ENCODE results near the gene APOL1. TPM values are rescaled to one million over a fixed set of nuclear protein-coding genes. Genes with fewer than 3 reads are reported as not detected.
"Not testable (repeated sequence)": the region's sequence is repeated elsewhere in the genome, so short reads cannot be mapped to it uniquely, and the experiment has no call there.

The APOL1 gene
- not detected for polyA plus RNA-seq (2013, experiment 1 of 4)
- 0.36 TPM for polyA plus RNA-seq (2013, experiment 2 of 4)
- polyA plus RNA-seq (2013, experiment 3 of 4) = 0.37 TPM
- polyA plus RNA-seq (2013, experiment 4 of 4) = 0.08 TPM

- no peak within 1 kb of the TSS for H3K4me3 ChIP-seq (ENCODE audit: insufficient read depth, low read depth, low read length)
- no peaks in the 10 kb centered on the region for H3K27me3 ChIP-seq (ENCODE audit: control insufficient read depth, insufficient read depth, low read length, poor library complexity, severe bottlenecking)
- no peaks in the 10 kb centered on the region for H3K9me3 ChIP-seq (ENCODE audit: control insufficient read depth, low read length)
- WGBS, 2 experiments = 93 to 94% methylated on average over 10 of the region's 10 CpGs
- no peak within 1 kb of the TSS for H3K27ac ChIP-seq (ENCODE audit: insufficient read depth, low read depth, low read length, poor library complexity, severe bottlenecking)
- no peaks in the 10 kb centered on the region for H3K36me3 ChIP-seq (ENCODE audit: control insufficient read depth, insufficient read depth, low read length)
- peaks cover 12% of the 10 kb centered on the region for H3K4me1 ChIP-seq (ENCODE audit: control insufficient read depth, insufficient read depth, low read length)
Observed at GRCh38 chr22:36252754-36253522, at the start of gene APOL1. APOL1 (plus strand) TSS chr22:36253133; CDS start chr22:36254956, 1,823 bp downstream.

GRCh38 chr22:36203441-36203840 lies 49.5 kb upstream of the APOL1 start:
- not testable (repeated sequence) for H3K27me3 ChIP-seq (ENCODE audit: control insufficient read depth, insufficient read depth, low read length, poor library complexity, severe bottlenecking); H3K27ac ChIP-seq (ENCODE audit: insufficient read depth, low read depth, low read length, poor library complexity, severe bottlenecking); H3K9me3 ChIP-seq (ENCODE audit: control insufficient read depth, low read length); H3K4me3 ChIP-seq (ENCODE audit: insufficient read depth, low read depth, low read length); H3K36me3 ChIP-seq (ENCODE audit: control insufficient read depth, insufficient read depth, low read length)
- 90 to 91% methylated on average over 6 of the region's 7 CpGs for WGBS, 2 experiments
- H3K4me1 ChIP-seq (ENCODE audit: control insufficient read depth, insufficient read depth, low read length) = peaks cover 17% of the 10 kb centered on the region

GRCh38 chr22:36204001-36204631 lies 48.8 kb upstream of the APOL1 start:
- 70 to 82% methylated on average over 8 of the region's 8 CpGs for WGBS, 2 experiments
- no peaks in the 10 kb centered on the region for H3K9me3 ChIP-seq (ENCODE audit: control insufficient read depth, low read length)
- no peaks in the 10 kb centered on the region for H3K27me3 ChIP-seq (ENCODE audit: control insufficient read depth, insufficient read depth, low read length, poor library complexity, severe bottlenecking)
- H3K36me3 ChIP-seq (ENCODE audit: control insufficient read depth, insufficient read depth, low read length) = no peaks in the 10 kb centered on the region
- no peak overlapping the region for H3K27ac ChIP-seq (ENCODE audit: insufficient read depth, low read depth, low read length, poor library complexity, severe bottlenecking)
- no peak overlapping the region for H3K4me3 ChIP-seq (ENCODE audit: insufficient read depth, low read depth, low read length)
- H3K4me1 ChIP-seq (ENCODE audit: control insufficient read depth, insufficient read depth, low read length) = peaks cover 11% of the 10 kb centered on the region

- Histone ChIP-seq H3K27me3 (ENCODE audit: control insufficient read depth, insufficient read depth, low read length, poor library complexity, severe bottlenecking) (no peaks in the 10 kb centered on the region), H3K9me3 (ENCODE audit: control insufficient read depth, low read length) (no peaks in the 10 kb centered on the region), H3K36me3 (ENCODE audit: control insufficient read depth, insufficient read depth, low read length) (no peaks in the 10 kb centered on the region), H3K27ac (ENCODE audit: insufficient read depth, low read depth, low read length, poor library complexity, severe bottlenecking) (no peak overlapping the region), H3K4me3 (ENCODE audit: insufficient read depth, low read depth, low read length) (no peak overlapping the region), H3K4me1 (ENCODE audit: control insufficient read depth, insufficient read depth, low read length) (peaks cover 11% of the 10 kb centered on the region)
- 68 to 69% methylated on average over 6 of the region's 6 CpGs for WGBS, 2 experiments
Observed at GRCh38 chr22:36204632-36205015, 48.3 kb upstream of the APOL1 start.

GRCh38 chr22:36205573-36205972 lies 47.4 kb upstream of the APOL1 start:
- not testable (repeated sequence) for H3K4me3 ChIP-seq (ENCODE audit: insufficient read depth, low read depth, low read length); H3K4me1 ChIP-seq (ENCODE audit: control insufficient read depth, insufficient read depth, low read length); H3K27ac ChIP-seq (ENCODE audit: insufficient read depth, low read depth, low read length, poor library complexity, severe bottlenecking); H3K9me3 ChIP-seq (ENCODE audit: control insufficient read depth, low read length); H3K27me3 ChIP-seq (ENCODE audit: control insufficient read depth, insufficient read depth, low read length, poor library complexity, severe bottlenecking); H3K36me3 ChIP-seq (ENCODE audit: control insufficient read depth, insufficient read depth, low read length)
- 89% methylated on average over 5 of the region's 5 CpGs for WGBS, 2 experiments

GRCh38 chr22:36206255-36206654 lies 46.7 kb upstream of the APOL1 start:
- no peaks in the 10 kb centered on the region for H3K36me3 ChIP-seq (ENCODE audit: control insufficient read depth, insufficient read depth, low read length)
- 94 to 100% methylated on average over 1 of the region's 1 CpG for WGBS, 2 experiments
- H3K4me3 ChIP-seq (ENCODE audit: insufficient read depth, low read depth, low read length) = no peak overlapping the region
- H3K4me1 ChIP-seq (ENCODE audit: control insufficient read depth, insufficient read depth, low read length) = peaks cover 6% of the 10 kb centered on the region
- H3K27ac ChIP-seq (ENCODE audit: insufficient read depth, low read depth, low read length, poor library complexity, severe bottlenecking) = no peak overlapping the region
- H3K9me3 ChIP-seq (ENCODE audit: control insufficient read depth, low read length) = no peaks in the 10 kb centered on the region
- H3K27me3 ChIP-seq (ENCODE audit: control insufficient read depth, insufficient read depth, low read length, poor library complexity, severe bottlenecking) = no peaks in the 10 kb centered on the region

- no peaks in the 10 kb centered on the region for H3K27me3 ChIP-seq (ENCODE audit: control insufficient read depth, insufficient read depth, low read length, poor library complexity, severe bottlenecking)
- no peaks in the 10 kb centered on the region for H3K9me3 ChIP-seq (ENCODE audit: control insufficient read depth, low read length)
- WGBS, 2 experiments = 73 to 91% methylated on average over 1 of the region's 1 CpG
- no peaks in the 10 kb centered on the region for H3K4me1 ChIP-seq (ENCODE audit: control insufficient read depth, insufficient read depth, low read length)
- no peak overlapping the region for H3K4me3 ChIP-seq (ENCODE audit: insufficient read depth, low read depth, low read length)
- H3K36me3 ChIP-seq (ENCODE audit: control insufficient read depth, insufficient read depth, low read length) = no peaks in the 10 kb centered on the region
- H3K27ac ChIP-seq (ENCODE audit: insufficient read depth, low read depth, low read length, poor library complexity, severe bottlenecking) = no peak overlapping the region
Observed at GRCh38 chr22:36208162-36208765, 44.7 kb upstream of the APOL1 start.

GRCh38 chr22:36208914-36209313 lies 44.0 kb upstream of the APOL1 start:
- Histone ChIP-seq H3K27me3 (ENCODE audit: control insufficient read depth, insufficient read depth, low read length, poor library complexity, severe bottlenecking) (no peaks in the 10 kb centered on the region), H3K9me3 (ENCODE audit: control insufficient read depth, low read length) (no peaks in the 10 kb centered on the region), H3K27ac (ENCODE audit: insufficient read depth, low read depth, low read length, poor library complexity, severe bottlenecking) (no peak overlapping the region), H3K4me3 (ENCODE audit: insufficient read depth, low read depth, low read length) (no peak overlapping the region), H3K4me1 (ENCODE audit: control insufficient read depth, insufficient read depth, low read length) (no peaks in the 10 kb centered on the region), H3K36me3 (ENCODE audit: control insufficient read depth, insufficient read depth, low read length) (no peaks in the 10 kb centered on the region)
- WGBS, 2 experiments = 95 to 97% methylated on average over 1 of the region's 1 CpG

- not testable (repeated sequence) for H3K4me1 ChIP-seq (ENCODE audit: control insufficient read depth, insufficient read depth, low read length); H3K4me3 ChIP-seq (ENCODE audit: insufficient read depth, low read depth, low read length); H3K27ac ChIP-seq (ENCODE audit: insufficient read depth, low read depth, low read length, poor library complexity, severe bottlenecking); H3K27me3 ChIP-seq (ENCODE audit: control insufficient read depth, insufficient read depth, low read length, poor library complexity, severe bottlenecking); H3K9me3 ChIP-seq (ENCODE audit: control insufficient read depth, low read length); H3K36me3 ChIP-seq (ENCODE audit: control insufficient read depth, insufficient read depth, low read length)
- 92 to 97% methylated on average over 3 to 5 of the region's 5 CpGs for WGBS, 2 experiments
Observed at GRCh38 chr22:36209488-36209908, 43.4 kb upstream of the APOL1 start.

- H3K36me3 ChIP-seq (ENCODE audit: control insufficient read depth, insufficient read depth, low read length) = no peaks in the 10 kb centered on the region
- no peaks in the 10 kb centered on the region for H3K9me3 ChIP-seq (ENCODE audit: control insufficient read depth, low read length)
- no peaks in the 10 kb centered on the region for H3K27me3 ChIP-seq (ENCODE audit: control insufficient read depth, insufficient read depth, low read length, poor library complexity, severe bottlenecking)
- H3K4me1 ChIP-seq (ENCODE audit: control insufficient read depth, insufficient read depth, low read length) = no peaks in the 10 kb centered on the region
- whole genome bisulfite sequencing, 2 experiments = 92 to 100% methylated on average over 2 to 3 of the region's 3 CpGs
- no peak overlapping the region for H3K4me3 ChIP-seq (ENCODE audit: insufficient read depth, low read depth, low read length)
- H3K27ac ChIP-seq (ENCODE audit: insufficient read depth, low read depth, low read length, poor library complexity, severe bottlenecking) = no peak overlapping the region
Observed at GRCh38 chr22:36210224-36210623, 42.7 kb upstream of the APOL1 start.

All from ectodermal cell (in vitro differentiated cells).